T-helper 9 cell (primary cell): Measurements from ENCODE around the gene AP1S2.
"Not testable (repeated sequence)": the region's sequence is repeated elsewhere in the genome, so short reads cannot be mapped to it uniquely, and the experiment has no call there.

Experiments
- DNase-seq: peaks from one replicate; pipeline ENCODE4 v3.0.0-alpha.2; 2020

The AP1S2 gene

DNA sequence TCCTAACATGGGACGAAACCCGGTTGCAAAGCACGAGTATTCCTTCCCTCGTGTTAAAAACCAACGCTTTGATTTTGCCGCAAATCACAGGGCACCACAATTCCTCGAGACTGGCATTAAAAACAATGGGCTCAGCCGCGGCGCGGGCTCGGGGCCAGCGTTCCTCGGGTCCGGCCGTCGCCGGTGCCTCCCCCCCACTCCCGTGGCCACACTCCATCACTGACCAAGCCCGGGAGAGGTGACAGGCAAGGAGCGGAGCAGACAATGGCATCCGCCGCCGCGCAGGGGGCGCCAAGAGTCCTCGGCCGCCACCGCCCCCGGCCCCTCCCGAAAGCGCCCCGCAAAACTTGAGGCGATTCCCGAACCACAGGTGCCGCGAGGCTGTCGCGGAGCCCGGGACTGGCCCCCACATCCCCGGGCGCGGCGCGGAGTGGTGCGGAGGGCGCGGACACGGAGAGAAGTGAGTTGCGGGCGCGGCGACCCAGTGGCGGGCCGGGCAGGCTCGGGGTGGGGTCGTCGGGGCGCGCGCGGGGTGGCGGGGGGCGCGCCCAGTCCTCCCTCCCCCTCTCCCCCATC is 445 bp downstream of the AP1S2 start:
- peak; percentile 41 for DNase-seq

DNA sequence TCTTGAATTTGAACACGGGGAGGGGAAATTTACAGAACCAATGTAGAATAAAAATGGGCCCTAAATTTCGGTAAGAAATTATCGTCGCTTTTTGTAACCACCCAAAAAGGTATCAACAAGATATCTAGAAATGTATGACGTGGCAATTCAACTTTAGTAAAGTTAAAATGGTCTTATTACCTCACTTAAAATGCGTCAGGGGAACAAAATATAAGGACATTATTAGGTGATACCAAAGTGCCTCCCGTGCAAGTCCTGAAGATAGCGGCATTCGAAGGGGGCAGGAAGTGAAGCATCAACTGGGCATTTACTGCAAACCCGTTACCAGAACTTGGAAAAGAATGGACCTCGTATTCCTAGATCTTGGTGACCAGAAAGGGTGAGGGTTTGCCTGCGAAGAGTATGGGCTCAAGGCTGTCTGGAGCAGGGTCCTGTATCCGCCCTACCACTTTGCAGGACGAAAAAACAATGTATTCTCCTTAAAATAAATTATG is 980 bp downstream of the AP1S2 start:
- no peak for DNase-seq

DNA sequence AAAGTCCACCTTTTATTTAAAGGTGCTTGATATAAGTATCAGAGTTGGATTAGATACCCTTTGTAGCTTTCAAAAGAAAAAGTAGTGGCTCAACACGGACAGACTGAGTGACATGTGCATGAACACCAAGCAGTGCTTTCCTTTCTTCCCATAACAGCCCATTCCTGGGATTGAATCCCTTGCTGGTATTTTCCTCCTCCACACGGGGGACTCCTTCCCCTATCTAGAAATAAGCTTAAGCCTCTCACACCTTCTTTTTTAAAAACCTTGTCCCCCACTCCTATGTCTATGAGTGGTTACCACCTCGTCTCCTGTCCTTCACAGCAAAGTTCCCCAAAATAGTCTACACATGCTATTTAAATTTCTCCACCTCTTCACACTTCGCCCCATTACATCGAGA is 5.1 kb downstream of the AP1S2 start:
- no peak for DNase-seq

DNA sequence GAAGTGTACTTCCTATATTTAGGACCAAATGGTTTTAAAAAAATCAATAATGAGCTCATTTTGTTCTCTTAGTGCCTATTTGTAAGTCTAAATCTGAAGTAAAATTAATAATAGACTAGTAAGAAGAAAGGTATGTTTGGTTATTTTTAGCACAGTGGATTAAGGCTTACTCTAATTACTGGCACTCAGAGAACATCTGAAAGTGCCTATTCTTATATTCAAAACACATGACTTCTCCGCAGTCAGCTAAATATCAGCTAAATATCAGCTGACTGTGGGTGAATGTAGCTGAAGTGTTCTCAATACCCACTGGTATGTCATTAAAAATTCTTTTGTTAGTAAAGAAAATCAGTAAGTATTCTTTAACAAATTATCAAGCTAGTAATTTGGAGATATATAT is 6.0 kb downstream of the AP1S2 start:
- no peak for DNase-seq

DNA sequence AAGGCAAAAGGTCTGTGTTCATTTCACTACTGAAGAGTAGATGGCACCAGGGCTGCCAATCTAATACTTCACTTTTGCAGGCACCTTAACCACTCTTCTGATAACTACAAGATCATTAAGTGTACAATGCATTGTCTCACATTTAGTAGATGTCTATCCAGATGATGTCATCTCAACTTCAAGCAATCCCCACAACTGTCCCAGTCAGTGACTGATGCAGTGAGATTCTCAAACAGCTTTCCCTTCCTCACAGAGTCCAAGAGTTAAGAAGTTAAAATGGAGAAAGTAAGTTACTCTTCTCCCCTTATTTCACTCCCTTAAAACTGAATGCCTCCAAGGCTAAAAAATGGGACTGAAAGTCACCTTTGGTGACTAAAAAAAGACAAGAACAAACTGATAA is 10.7 kb downstream of the AP1S2 start:
- DNase-seq, result no peak

DNA sequence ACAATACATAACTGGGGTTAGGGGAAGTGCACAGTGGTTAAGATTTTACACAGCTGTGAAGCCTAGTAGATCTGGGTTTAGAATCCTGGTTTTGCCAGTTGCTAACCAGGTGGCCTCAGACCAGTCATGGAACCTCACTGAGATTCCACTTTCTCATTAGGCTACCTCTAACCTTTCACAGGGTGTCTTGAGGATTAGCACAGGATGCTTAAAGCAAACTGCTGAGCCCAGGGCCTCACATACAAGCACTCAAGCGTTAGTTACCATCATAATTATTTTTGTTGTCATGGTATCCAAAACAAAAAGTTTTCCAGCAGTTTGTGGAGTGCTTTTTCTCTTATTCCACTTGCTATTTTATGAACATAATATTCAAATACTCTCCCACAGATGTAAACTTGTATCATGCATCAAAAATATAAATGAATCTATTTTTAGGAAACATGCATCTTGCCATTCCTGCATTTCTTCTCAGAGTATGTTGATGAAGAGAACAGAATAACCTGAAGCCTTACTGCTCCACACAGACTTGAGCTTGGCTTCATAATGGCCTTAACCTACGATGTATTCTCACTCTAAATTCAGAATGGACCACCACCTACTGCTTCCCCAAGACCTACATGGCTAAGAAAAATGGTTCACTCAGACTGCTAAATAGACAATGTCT is 12.6 kb downstream of the AP1S2 start:
- DNase-seq, result no peak

DNA sequence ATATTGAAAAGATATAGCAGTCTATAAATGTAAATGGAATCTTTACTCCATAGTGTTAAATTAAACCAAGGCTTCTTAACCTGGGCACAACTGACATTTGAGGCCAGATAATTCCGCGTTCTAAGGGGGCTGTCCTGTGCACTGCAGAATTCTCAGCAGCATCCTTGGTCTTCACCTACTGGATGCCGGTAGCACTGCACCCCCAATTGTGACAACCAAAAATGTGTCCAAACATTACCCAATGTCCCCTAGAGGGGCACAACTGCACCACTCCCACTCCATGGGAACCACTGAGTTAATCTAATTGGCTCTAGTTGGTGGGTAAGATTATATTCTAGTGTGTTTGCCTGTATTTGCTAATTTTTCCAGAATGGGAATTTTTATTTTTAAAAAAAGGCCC is 16.6 kb downstream of the AP1S2 start:
- DNase-seq, result no peak

DNA sequence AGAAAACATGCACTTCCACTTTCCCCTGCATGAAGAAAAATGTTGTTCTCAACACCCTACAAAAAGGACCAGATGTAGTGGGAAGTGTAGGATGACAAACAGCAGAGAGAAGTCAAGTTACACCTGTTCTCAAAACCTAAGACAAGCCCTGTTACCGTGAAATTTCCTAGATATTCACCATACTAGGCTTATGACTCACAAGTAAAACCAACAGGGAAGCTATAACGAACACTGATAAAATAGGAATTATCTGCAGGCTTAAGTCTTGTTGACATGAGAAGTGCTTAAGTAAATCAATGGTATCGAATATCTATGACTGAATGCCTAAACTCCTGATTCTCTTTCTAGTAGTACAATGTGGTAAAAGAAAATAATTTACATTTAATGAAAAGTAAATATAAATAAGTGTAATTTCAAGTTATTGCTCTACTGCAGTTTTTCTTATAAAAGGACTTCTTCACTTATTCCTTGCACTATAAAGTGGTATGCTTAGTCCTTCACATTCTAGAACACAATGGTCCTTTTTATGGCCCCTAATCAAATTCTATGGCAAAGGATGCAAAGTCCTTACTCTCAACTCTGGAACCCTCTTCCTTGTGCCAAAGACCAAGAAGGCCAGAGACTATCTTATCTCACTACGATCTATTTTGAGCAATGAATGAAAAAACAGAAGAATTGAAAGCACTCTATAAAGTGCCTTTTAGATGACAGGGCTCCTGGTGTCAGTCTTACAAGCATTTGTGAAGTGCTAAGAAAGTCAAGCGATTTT is 19.6 kb downstream of the AP1S2 start:
- DNase-seq, result no peak

DNA sequence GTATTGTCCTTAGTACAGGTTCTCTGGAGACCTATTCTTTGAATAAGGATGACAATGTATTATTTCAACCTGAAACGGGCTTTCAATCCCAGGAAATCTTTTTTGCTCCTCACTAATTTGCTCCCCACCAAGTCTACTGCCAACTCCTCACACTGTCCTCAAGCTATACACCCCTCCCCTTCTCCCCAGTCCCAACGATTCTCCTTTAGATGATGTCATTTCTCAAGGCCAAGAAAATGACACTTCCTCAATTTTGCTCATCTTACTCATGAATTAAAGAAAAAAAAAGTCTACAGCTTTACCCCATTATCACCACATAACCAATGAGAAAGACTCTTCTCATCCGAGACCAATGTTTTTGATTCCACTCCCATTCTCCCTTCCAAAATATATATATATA is 20.6 kb downstream of the AP1S2 start:
- DNase-seq, result no peak

DNA sequence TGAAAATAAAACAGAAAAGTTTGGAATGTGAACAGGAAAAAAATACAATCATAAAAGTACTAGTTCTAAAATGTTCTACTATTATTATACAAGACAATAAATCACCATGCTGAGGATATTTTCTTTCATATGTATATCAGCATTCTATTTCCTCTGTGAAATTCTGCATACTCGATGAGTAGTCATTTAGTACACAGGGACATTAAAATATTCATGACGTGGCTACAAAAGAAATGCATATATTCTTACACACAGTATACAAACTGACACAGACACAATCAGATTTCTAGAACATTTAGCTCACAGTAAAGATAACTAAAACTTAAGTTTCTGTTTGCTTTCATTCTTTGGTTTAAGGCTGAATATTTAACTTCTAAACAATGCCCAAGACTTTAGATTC is 23.3 kb downstream of the AP1S2 start:
- DNase-seq, result not testable (repeated sequence)

DNA sequence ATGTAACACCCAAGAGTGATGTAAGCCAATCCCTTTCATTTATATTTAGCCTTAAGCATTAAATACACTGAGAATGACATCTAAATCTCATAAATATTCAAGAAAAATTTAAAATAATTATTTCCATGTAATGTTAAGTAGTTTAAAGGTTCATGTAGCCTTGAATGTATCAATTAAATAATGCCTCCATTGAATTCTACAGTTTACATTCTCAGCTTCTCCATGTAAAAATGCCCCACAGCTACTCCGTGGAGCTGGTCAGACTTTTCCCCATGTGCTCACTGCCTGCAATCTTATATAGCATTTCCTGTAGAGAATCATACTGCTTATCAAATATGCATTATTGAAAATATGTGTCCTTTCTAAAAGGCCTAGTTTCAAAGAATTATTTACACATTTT is 25.4 kb downstream of the AP1S2 start:
- DNase-seq, result no peak

DNA sequence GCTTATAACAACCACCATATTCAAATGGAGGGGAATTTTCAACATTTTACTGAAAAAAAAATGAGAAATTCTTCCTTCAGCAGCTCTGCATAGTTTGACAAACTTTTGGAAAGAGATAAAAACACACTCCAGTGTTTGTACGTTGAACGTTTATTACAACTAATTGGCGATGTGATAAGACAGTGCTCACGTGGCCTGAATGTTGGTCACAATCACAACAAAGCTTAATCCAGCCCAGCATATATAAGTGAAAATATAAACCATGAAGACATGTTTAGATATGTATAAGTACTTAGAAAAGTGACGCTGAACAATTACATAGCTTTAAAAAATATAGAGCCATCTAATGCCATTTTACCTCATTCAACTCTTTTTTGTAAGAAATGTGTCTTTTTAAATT is 28.7 kb downstream of the AP1S2 start:
- DNase-seq, result no peak

DNA sequence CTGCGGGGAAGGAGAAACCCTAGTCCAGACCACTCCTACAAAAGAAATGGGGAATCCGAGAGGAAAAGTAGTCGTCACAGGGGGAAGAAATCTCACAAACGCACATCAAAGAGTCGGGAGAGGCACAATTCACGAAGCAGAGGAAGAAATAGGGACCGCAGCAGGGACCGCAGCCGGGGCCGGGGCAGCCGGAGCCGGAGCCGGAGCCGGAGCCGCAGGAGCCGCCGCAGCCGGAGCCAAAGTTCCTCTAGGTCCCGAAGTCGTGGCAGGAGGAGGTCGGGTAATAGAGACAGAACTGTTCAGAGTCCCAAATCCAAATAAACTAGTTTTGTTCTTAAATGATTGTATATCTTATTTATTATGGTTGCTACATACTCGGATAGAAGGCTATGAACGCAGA is 31.7 kb downstream of the AP1S2 start:
- DNase-seq, result no peak

DNA sequence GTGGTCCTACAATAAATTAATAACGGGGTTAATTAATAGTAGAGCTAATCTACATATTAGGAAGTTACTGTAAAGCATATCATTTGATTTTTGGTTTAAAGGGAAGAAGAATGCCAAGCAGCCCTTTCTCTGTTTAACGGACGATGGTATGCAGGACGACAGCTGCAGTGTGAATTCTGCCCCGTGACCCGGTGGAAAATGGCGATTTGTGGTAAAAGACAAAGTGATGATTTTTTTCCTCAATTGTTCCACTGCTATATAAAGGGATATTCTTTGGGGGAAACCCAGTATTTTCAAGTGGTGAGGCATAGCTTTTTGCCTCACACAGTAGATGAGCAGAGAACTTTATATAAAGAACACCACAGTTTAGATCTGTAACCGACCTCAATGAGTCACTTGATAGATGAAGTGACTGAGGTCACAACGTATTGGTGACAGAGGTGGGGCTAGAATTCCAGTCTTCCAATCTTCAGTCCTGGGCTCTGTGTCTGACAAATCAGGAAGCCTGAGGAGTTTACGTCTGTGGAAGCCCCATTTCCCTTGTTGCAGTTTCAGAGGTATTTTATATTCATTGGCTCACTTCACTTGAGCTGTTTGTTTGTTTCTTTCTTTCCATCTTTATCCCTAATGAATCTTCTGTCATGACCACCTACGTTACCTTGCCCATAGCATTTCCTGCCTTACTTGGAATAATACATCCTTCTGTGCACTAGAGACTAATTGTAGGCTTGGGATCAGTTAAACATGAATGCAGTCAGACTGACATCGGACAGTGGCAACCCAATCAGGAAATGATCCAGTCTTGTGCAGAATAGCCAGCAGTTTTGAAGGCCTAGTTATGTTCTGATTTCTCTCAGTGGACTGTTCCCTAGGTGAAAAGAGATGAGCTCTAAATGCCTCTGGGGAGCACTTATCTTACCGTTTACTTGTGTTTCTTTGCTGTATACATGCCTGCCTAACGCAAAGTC is 34.2 kb downstream of the AP1S2 start:
- DNase-seq, result no peak

DNA sequence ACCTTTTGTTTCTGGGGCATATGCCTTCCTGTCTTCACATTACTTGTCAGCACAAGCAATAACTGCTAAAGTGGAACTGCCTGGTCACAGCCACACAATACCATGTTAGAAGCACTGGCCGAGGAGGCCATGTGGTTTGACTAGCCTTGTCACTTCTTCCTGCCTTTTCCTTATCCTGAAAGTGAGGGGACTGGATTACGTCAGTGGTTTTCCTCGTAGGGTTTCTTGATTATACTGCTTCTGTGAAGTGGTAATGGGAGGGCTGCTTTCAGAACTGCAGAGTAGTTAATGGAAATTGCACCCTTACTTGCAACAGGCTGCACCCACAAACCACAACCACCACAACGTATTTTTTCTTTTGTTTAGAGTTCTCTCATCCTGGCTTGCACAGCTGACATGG is 37.7 kb downstream of the AP1S2 start:
- DNase-seq, result peak; percentile 16

DNA sequence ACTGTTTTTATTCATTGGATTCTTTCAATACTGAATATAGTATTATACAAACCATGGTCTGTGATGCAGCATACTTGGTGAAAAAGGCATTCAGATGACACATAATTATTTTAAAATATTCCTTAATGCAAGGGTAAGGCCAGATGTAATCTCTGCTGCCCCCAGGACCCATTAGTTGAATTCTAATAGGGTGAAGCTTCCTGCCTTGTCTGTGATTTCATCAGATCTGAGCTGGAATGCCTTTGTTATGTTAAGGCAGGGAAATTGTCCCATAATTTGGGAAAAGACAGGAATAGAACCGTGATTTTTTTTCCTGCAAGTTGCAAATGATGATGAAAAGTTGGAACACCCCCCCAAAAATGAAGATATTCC is 38.2 kb downstream of the AP1S2 start:
- DNase-seq, result no peak

DNA sequence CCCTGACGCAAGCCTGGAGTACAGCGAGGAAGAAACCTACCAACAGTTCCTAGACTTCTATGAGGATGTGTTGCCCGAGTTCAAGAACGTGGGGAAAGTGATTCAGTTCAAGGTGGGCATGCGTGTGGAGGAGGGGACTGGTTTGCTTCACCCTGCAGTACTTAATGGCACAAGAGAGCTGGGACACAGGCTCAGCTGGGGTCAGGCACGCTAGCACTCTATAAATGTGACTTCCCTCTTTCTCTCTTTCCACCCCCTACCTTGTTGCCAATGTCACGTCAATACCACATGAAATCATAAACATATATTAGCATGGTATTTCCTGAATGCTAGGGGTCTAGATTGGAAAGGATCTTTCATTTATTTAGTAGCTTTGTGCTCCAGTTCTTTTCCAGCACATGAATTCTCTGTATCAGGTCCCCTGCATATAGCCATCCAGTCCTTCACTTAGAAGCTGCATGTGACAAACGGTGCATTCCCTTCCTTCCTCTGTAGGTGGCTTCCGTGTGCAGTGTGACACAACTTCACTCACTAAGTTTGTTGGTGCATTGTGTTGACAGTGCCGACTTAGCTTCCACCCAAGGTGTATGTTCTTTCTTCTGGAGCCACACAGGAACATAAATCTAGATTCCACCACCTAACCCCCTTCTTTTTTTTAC is 38.7 kb downstream of the AP1S2 start:
- no peak for DNase-seq

DNA sequence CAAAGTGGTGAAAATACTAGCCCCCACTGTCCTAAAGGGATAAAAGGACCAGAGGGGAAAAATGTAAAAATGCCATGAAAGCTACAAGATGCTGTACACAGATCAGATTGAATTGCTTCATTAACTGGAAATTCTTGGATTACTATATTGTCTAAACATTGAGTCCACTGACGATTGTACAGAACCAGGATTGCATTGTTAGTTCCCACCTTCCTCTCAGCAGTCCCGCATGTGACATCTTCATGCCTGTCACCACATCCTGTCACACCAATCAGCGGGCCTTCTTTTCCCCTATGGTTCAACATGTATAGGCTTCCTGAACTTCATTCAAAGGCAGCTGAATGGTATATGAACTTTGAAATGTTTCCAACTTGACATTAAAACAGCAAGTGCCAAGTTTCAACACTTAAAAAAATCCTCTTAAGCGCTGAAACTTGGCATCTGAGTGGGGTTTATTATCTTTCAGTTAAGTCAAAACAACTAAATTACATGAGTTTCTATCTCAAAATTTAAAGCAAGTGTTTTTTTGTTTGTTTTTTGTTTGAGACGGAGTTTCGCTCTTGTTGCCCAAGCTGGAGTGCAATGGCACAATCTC is 39.7 kb downstream of the AP1S2 start:
- no peak for DNase-seq

DNA sequence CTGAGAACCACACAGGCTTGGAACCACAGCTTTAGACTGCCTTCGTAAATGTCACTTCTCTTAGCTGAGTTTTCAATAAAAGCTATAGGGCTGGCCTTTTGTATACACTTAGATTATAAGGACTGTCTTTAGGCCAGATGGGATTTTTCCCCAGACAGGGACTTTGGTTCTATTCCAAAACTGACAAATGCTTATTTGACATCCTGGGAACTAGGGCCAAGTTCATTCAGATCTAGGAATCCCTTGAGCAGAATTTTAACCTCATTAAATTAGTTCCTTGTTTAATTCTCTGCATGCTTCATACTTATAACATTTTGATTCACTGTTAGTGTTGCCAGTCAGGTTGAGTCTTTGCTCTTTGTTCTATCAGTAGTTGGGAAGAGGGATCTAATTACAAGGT is 41.2 kb downstream of the AP1S2 start:
- DNase-seq, result no peak

DNA sequence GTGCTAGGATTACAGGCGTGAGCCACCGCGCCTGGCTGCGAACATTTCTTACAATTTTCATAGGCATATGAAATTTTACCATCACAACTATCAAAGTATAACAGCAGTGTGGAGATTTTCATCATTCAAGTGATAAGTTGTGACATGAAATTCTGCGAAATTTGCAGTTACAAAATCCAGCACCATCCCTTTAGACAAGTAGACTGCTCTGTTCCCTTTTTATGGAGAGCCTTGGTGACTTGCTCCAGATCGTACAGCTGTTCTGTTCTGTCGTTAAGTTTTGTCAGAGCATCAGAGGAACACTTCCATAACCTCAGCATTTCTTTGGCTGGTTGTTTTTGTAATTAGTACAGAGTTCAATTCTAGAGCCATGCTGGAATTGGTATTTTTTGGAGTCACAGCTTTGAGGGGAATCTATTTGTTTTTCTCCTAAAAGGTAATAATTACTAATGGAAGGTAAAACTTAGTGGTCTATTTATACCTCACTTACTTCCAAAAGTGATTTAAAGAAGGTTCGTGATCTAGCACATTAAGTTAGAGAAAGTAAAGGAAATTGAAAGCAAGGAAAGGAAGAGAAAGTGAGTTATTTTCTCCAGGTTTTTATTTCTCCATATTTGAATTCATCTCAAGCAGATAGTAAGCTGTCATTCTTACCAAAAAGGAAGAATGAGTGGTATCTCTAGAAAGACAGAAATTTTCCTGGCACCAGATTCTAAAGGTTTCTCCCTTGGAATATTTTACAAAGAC is 42.2 kb downstream of the AP1S2 start:
- no peak for DNase-seq

DNA sequence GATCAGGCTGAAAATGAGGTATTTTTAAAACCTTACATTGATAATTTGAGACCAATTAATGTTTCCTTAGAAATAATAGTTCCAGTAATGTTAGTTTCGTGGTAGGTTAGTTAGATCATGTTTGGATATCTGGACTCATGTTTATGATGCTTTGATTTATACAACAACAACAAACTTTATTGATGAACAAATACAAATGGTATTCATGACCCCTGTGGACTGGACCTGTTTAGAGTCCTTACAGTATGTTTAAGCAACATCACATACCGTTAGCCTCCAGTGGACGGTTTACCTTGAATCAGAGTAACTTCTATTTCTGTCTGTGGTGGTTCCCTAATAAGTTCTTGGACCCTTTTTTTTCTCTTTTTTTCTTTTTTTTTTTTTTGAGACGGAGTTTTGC is 46.4 kb downstream of the AP1S2 start:
- no peak for DNase-seq
